ENCODE results near the gene CDHR2.
A peak's percentile ranks its signal among the peaks of the same experiment; 100 is the strongest.
"Not testable (repeated sequence)": the region's sequence is repeated elsewhere in the genome, so short reads cannot be mapped to it uniquely, and the experiment has no call there.

Gene CDHR2

DNA sequence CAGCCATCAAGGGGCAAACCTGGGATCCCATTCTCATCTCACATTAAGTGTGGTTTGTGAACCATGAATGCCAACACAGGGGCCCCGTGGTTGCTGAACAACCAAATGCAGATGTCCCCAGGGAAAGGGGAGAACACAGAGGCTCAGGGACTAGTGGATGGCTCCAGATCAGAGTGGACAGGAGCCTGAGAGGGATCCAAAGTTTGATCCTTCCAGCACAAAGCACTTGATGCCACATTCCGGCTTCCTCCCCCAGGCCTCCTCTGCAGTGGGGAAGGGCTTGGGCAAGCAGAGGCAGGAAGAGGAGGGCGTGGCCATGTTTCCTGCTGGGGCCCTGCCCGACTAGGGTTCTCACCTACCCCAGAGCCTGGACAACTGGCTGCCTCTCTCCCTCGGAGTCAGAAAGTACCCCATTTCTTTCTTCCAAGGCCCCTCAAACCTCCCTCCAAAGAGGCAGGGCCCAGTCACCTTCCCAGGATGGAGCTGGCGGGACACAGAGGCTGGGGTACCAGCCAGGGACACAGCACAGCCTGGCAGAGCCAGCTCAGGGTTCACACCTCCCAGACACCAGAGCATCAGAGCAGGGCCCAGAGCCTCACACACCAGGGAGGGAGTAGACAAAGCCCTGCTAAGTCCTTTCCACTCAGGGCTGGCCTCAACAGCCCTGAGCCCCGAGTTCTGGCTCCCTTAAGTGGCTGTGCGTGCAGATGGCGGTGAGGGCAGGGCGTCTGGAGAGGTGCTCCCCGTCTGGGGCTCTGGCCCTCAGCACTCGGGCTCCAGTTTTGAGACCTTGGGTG, 7.6 kb upstream of the CDHR2 start:
- no peak for DNase-seq (ENCODE audit: low spot score)

DNA sequence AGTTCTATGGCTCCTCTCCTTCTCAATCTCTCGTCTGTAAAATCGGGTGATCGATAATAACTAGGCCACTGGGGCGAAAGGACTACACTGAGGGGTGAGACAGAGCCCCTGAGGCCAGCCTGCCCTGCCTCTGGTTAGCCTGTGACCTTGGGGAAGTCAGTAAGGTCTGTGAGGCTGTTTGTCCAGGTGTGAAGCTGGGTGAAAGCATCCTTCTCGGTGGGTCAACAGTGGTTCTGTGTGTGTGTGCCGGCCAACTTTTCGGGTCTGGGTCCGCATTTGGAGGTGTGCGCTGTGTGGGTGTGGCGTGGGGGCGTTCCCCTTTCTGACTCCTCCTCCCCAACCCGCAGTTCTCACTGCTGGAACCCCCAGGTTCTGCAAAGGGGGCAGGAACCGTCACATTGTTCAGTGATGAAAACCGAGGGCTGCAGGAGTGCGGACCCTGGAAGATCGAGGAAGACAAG, 7.0 kb upstream of the CDHR2 start:
- DNase-seq (ENCODE audit: low spot score), result peak; percentile 18

DNA sequence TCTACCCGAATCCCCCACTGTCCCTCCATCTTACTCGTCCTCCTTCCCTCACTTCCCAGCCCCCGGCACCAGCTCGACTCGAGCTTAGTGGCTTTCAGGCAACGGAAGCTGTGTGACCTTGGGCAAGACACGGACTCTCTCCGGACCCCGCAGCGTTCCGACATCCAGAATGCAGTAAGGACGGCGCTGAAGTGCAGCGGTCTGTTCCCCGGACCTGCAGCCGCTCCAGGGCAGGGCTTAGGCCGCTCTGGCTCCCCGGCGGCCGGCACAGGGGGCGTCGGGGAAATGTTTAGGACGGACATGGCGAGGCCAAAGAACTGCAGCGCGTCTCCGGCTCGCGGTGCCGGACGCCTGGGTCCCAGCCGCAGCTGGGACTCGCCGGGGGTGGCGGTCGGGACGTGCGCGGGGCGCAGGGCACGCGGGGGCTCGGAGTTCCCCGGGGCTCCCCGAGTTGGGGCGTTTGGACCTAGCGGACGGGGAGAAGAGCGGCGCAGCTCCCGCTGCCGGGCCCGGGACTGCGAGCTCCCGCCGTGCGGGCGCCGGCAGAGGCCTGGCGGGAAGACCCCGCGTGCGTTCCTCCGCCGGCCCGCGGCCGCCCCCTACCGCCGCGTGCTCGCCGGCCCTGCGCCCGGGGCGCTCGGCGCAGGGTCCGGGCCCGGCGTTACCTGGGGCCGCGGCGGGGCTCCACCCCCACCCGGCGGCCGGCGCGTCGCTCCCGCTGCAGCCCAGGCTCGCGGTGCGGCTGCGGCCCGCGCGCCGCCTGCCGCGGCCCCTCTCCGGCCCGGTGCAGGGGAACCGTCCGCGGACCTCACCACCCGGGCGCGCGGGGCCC, 6.3 kb upstream of the CDHR2 start:
- DNase-seq (ENCODE audit: low spot score), result peak; percentile 88

DNA sequence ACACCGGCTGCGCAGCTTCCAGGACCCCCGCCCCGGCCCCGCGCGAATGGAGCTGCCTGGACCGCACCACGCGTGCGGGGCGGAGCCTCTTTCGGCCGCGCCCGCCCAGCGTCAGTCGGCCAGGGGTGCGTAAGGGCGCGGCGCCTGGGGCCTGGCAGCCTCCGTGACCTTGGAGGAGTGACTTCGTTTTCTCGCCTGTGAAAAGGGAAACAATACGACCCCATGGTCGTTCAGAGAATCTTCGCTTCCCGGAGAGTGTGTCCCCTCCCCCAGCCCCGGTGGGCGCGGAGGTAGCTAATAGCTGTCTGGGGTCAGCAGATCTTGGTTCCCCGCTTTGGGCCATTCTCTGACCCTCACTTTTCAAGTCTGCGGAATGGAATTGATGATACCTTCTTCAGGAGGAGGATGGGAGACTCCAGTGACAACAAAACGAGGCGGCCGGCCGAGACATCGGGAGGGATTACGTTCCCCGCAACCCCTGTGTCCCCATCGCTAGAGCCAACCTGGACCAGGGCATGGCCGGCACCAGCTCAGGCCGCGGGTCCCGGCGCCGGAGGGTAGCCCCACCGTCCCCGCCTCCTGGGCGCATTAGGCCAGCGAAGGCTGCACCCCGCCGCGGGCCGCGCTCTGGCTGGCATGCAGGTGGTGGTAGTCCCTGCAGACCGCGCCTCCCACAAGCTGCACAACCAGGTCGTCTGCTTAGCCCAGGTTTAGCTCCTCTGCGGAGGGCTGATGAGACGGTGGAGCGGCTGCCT, 5.5 kb upstream of the CDHR2 start:
- peak; percentile 86 for DNase-seq (ENCODE audit: low spot score)

DNA sequence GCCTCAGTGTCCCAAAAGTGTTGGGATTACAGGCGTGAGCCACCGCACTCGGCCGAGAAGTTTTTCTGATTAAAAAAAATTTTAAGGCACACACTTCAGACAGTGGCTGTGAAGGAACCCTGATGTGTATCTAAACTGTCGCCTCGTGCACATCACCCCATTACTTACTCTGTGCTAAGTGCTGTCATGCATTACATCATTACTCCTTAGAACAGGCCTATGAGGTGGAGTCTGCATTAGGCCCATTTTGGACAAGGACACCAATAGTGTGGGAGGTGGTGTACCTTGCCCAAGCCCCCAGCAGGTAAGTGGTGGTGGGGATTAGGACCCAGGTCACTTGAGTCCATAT, 3.8 kb upstream of the CDHR2 start:
- no peak for DNase-seq (ENCODE audit: low spot score)

DNA sequence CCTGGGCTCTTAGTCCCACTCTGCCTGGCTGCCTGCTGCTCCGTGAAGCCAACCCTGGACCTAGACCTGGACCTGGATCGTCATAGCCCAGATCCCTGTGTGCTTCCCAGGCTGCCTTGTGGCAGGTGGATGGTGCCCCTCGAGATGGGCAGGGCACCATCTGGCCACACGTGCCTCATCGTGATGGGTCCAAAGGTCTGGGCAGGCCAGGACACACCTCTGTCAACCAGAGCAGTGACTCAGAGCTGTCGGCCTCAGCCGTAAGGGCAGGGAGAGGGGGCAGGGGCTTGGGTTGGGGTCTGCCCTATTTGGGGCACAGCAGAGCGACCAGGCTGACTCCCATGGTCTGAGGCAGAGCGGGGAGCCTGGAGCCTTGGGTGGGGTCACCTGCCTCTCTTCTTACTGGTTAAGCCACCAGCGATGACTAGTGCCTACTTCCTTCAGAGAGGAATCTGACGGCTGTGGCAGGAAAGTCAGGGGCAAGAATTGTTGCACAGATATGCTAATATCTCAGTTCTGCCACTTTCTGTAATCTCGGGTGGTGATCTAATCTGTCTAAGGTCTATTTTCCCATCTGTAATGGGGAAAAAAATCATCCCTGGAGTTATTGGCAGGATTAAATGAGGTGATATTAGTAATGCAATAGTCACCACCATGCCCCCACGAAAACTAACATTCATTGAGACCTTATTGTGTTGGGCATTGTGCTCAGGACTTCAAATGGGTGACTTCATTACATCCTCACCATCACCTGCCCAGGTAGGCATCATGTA, 3.2 kb upstream of the CDHR2 start:
- no peak for DNase-seq (ENCODE audit: low spot score)

DNA sequence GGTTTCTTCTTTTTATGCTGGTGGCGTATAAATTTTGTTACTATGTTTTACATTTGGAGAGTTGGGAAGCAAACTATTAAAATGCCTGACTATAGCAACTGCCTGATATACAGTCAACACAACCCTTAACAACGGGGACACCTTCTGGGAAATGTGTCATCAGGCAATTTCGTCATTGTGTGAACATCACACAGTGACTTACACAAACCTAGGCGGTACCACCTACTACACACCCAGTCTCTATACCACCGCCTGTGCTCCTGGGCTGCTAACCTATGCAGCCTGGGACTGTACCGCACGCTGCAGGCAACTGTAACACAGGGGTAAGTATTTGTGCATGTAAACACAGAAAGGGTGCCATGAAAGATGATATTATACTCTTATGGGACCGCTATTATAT, 1.3 kb upstream of the CDHR2 start:
- DNase-seq (ENCODE audit: low spot score), result no peak

DNA sequence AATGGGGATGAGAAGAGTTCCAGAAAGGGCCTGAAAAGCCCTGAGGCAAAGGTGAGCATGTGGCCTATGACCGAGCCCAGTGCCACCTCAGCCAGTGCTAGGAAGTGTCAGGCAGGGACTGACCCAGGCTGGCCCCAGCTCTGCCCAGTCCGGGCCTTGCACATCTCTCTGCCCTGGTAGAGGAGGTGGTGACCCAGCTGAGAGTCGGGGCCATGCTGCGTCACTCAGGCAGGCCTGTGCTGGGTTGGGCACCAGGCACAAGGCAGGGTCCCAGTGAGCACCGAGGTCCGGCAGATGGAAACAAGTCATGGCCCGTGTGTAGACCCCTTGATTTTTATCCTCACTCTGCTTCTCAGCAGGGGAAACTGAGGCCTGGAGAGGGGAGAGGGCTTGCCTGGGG, 729 bp downstream of the CDHR2 start:
- no peak for DNase-seq (ENCODE audit: low spot score)

DNA sequence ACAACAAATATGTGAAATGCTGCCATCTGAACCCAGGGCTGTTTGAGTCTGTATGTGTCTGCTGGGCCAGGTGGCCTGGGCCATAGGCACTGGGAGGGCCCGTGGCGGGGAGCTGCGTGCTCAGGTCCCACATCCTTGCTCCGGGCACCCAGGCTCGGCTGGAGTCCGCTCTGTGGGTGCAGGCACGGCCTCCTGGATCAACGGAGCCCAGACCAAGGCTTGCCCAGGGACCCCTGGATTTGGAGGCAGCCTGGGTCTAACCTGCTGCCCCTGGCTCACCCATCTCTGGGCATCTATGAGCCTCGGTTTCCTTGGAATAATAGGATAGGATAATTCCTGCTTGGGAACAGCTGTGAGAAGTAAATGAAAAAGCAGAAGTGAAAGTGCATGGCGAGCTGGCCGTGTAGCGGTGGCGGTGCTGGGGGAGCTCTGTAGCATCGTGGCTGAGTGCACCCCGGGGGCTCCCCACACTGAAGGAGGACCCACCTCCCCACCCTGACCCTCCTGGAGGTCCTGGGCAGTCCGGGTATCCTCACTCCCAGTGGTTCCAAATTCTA, 1.2 kb downstream of the CDHR2 start:
- no peak for DNase-seq (ENCODE audit: low spot score)

DNA sequence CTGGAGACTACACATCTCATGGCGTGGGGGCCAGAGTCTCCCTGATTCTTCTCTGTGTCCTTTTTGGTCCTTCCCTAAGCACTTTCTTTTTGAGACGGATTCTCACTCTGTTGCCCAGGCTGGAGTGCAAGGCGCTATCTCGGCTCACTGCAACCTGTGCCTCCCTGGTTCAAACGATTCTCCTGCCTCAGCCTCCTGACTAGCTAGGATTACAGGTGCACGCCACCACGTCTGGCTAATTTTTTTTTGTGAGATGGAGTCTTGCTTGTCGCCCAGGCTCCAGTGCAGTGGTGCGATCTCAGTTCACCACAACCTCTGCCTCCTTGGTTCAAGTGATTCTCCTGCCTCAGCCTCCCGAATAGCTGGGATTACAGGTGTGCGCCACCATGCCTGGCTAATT, 1.8 kb downstream of the CDHR2 start:
- not testable (repeated sequence) for DNase-seq (ENCODE audit: low spot score)

DNA sequence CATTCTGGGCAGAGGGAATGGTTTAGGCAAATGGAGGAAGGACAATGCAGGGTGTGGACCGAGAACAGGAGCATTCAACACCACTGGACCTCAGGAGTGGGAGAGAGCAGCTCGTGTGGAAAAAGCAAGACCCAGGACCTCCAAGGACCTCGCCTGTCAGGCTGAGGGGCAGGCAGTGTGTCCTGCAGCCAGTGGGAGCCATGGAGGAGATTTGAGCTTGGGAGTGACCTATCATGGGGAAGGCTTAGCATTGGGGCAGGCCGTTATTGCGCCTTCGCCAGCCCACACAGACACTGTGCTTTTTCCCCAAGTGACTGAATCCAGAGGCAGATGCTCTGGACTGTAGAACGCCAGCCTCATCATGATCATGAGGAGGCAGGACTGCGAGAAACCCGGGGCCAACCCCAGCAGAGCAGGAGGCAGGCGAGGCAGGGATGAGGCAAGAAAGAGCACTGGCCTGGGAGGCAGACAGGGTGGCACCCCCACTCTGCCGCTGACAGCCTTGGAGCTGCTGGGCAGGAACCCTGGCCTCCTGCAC, 3.3 kb downstream of the CDHR2 start:
- no peak for DNase-seq (ENCODE audit: low spot score)

DNA sequence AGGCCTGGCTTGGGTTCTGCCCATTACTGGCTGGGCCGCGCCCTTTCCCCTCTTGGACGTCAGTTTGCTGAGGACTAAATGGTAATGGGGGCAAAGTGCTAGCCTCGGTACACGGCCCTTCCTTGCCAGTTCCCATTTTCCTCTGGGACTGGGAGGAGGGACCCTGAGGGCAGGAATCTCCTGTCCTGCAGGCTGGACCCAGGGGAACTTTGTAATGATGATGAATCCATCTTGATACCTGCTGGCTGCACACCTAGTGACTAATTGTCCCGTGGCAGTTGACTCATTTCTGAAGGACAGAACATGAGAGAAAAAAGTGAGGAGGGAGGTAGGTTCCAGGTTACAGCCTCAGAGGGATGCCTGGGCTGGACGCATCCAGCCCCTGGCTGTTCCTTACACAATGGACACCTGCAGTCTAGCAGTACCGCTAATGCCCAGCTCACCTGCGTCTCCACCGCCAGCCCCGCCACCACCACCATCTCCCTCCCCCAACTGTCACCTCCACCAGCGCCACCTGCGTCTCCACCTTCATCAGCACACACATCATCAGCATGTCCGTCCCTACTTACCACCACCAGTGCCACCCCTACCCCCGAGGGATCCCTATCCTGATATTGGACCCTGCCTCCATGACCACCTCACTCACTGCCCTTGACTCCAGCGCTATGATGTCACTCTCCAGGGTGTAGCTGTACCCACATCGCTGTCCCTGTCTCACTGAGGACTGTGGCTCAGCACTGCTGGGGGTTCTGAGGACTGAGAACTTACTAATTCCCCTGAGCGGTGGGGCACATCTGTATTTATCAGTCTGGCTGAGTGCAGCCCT, 4.3 kb downstream of the CDHR2 start:
- no peak for DNase-seq (ENCODE audit: low spot score)

DNA sequence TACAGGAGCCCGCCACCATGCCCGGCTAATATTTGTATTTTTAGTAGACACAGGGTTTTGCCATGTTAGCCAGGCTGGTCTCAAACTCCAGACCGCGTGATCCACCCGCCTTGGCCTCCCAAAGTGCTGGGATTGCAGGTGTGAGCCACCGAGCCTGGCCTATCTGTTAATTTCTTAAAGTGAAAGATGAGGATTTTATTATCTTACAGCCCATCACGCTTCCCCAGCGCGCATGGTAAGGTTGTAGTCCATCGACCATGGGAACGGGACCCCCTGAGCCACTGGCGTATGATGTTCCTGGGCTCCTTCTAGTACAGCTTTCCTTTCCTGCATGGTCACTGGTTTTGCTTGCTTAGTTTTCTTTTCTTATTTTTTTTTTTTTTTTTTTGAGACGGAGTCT, 8.7 kb downstream of the CDHR2 start:
- DNase-seq (ENCODE audit: low spot score), result no peak

DNA sequence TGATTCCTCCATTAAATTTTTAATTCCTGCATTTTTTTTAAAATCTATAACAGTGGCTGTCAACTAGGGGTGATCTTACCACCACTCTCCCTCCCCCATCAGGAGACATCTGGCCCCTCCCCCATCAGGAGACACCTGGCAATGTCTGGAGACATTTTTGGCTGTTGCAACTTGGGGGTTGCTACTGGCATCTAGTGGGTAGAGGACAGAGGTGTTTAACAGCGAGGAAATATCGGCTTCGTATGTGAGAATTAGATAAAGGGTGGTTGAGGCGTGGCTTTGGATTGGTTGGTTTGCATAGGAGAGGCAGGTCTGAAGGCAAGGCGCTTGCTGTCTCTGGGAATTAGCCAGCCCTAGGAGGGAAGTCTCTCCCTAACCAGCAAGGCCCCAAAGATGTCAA, 10.5 kb downstream of the CDHR2 start:
- no peak for DNase-seq (ENCODE audit: low spot score)

DNA sequence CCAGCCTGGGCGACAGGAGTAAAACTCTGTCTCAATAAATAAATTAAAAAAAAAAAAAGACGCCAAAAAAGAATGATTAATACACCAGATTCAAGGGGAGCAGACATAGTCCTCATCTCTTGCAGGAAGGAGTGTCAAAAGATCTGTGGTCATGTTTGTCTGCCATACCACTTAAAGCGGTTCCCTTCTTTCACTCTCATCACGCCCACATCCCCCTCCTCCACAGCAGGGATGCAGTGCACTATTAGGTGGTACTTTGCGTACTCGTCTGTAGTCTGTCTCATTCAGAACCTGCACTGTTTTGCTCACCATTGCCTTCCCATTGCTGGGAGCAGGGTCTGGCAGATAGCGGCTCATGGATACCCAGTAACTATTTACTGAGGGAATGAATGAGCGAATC, 11.2 kb downstream of the CDHR2 start:
- no peak for DNase-seq (ENCODE audit: low spot score)

DNA sequence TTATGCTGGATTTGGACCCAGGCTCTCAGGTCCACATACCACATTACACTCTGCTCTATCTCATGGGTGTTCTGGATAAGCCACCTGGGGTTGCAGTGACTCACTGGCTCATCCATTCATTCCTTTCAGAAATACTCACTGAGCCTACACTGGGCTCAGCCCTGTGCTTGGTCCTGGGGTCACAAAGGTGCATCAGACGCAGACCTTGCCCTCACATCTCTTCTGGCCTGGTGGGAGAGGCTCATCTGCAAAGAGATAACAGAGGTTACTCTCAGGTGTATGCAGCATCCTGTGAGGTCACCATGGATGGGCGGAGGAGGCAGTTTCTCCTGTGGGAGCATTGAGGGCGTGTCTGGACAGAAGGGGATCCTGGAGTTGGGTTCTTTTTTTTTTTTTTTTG, 12.1 kb downstream of the CDHR2 start:
- no peak for DNase-seq (ENCODE audit: low spot score)

DNA sequence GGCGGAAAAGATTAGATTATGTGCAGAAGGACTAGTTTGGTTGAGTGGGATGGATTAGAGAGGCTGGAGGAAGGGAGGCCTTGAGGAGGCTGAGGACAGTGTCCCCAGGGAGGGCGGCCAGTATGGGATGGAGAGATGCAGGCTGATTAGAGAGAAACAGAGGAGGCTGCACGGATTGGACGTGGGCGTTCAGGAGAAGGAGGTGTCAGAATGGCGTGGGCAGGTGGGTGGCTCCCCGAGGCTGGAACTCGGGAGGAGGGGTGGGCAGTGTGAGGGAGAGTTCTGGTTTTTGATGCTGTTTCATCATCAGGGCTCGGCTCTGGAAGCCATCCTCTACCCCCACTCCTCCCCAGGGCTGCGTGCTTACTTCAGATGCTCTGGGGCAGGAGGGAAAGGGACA, 13.0 kb downstream of the CDHR2 start:
- no peak for DNase-seq (ENCODE audit: low spot score)

DNA sequence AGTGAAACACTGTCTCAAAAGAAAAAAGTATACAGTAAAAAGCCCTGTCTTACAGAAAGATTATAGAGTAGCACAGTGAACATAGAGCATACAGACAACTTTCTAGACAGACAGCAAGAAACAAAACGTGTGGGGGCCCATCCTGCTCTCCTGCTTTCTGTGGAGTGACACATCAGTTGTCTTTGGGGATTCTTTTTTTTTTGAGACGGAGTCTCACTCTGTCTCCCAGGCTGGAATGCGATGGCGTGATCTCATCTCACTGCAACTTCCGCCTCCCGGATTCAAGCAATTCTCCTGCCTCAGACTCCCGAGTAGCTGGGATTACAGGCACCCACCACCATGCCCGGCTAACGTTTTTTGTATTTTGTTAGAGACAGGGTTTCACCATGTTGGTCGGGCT, 14.9 kb downstream of the CDHR2 start:
- no peak for DNase-seq (ENCODE audit: low spot score)

DNA sequence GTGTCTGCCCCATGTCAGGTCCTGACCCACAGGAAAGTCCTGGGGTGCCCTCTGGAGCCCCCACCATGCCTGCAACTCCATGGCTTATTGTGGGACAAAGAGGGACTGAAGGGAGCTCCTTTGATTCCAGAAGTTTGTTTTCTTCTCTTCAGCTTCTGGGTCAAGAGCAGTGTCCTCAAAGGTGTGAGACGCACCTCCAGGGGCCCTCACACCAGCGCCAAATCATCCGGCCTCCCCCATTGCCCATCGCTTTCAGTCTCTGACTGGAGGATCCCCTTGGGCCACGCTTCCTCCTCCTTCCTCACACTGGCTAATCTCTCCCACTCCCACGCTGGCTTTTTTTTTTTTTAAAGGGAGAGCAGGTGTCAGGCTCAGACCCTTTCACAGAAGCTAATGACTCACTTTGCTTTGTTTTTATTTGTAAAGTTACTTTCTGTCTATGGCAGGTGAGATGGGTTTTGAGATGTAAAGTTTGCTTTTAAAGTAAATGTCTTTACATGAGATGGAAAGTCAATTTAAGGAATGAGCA, 16.7 kb downstream of the CDHR2 start:
- no peak for DNase-seq (ENCODE audit: low spot score)

DNA sequence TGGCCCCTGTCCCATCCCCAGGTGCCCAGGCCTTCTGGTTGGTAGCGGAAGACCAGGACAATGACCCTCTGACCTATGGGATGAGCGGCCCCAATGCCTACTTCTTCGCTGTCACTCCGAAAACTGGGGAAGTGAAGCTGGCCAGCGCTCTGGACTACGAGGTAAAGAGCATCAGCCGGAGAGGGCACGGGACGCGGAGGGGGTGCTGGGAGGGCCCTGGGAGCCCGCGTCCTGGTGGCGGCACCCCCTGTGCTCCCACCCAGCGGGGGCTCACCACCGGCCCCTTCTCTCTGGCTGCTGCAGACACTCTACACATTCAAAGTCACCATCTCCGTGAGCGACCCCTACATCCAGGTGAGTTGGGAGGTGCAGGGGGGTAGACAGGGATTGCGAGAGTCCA, 19.5 kb downstream of the CDHR2 start:
- DNase-seq (ENCODE audit: low spot score), result no peak
